ENCODE data around the gene VPS35.

- TF ChIP-seq POLR2A (IDR thresholded peaks at IDR 0.05) (no peak), CTCF (IDR thresholded peaks at IDR 0.05) (no peak)
Measured at GRCh38 chr16:46700048-46700447, 11.1 kb upstream of the VPS35 start.
